ENCODE measurements around the gene PRAMEF11.
"Not testable (repeated sequence)": the region's sequence is repeated elsewhere in the genome, so short reads cannot be mapped to it uniquely, and the experiment has no call there.

PRAMEF11 gene

GRCh38 chr1:12831310-12831709, at the start of gene PRAMEF11:
PRAMEF11 (minus strand) TSS chr1:12831410; CDS start chr1:12828789, 2,621 bp downstream.
- not testable (repeated sequence) for DNase-seq (ENCODE audit: low spot score)

GRCh38 chr1:12878453-12878852, 47.2 kb upstream of the PRAMEF11 start:
- not testable (repeated sequence) for DNase-seq (ENCODE audit: low spot score)

GRCh38 chr1:12863131-12863880, 32.1 kb upstream of the PRAMEF11 start:
- not testable (repeated sequence) for DNase-seq (ENCODE audit: low spot score)

GRCh38 chr1:12856786-12857185, 25.6 kb upstream of the PRAMEF11 start, which contains the start of gene PRAMEF2:
PRAMEF2 (plus strand) TSS chr1:12857086; CDS start chr1:12859010, 1,924 bp downstream.
- not testable (repeated sequence) for DNase-seq (ENCODE audit: low spot score)

GRCh38 chr1:12851779-12852178, 20.6 kb upstream of the PRAMEF11 start:
- no peak for DNase-seq (ENCODE audit: low spot score)

- DNase-seq (ENCODE audit: low spot score), result not testable (repeated sequence)
Measured at GRCh38 chr1:12848620-12849019, 17.4 kb upstream of the PRAMEF11 start, which contains the start of gene HNRNPCL1. HNRNPCL1 (minus strand) TSS chr1:12848720; CDS start chr1:12848289, 431 bp downstream.

- not testable (repeated sequence) for DNase-seq (ENCODE audit: low spot score)
Measured at GRCh38 chr1:12833251-12833650, 2.0 kb upstream of the PRAMEF11 start.

GRCh38 chr1:12819061-12819460, 12.1 kb downstream of the PRAMEF11 start:
- not testable (repeated sequence) for DNase-seq (ENCODE audit: low spot score)

GRCh38 chr1:12811409-12811784, 19.8 kb downstream of the PRAMEF11 start:
- no peak for DNase-seq (ENCODE audit: low spot score)

- no peak for DNase-seq (ENCODE audit: low spot score)
Measured at GRCh38 chr1:12810691-12811408, 20.4 kb downstream of the PRAMEF11 start.

- no peak for DNase-seq (ENCODE audit: low spot score)
Measured at GRCh38 chr1:12809933-12810332, 21.3 kb downstream of the PRAMEF11 start.

- no peak for DNase-seq (ENCODE audit: low spot score)
Measured at GRCh38 chr1:12799730-12800129, 31.5 kb downstream of the PRAMEF11 start.

- no peak for DNase-seq (ENCODE audit: low spot score)
Measured at GRCh38 chr1:12798911-12799310, 32.3 kb downstream of the PRAMEF11 start.

GRCh38 chr1:12791097-12791496, 40.1 kb downstream of the PRAMEF11 start, which contains the start of gene PRAMEF1:
PRAMEF1 (plus strand) TSS chr1:12791397; CDS start chr1:12793228, 1,831 bp downstream.
- DNase-seq (ENCODE audit: low spot score), result not testable (repeated sequence)

- not testable (repeated sequence) for DNase-seq (ENCODE audit: low spot score)
Measured at GRCh38 chr1:12784729-12785128, 46.5 kb downstream of the PRAMEF11 start.

- not testable (repeated sequence) for DNase-seq (ENCODE audit: low spot score)
Measured at GRCh38 chr1:12783783-12784182, 47.4 kb downstream of the PRAMEF11 start.

GRCh38 chr1:12781488-12781887, 49.7 kb downstream of the PRAMEF11 start:
- DNase-seq (ENCODE audit: low spot score), result not testable (repeated sequence)

- no peak for DNase-seq (ENCODE audit: low spot score)
Measured at GRCh38 chr1:12778907-12779306, 52.3 kb downstream of the PRAMEF11 start.

- no peak for DNase-seq (ENCODE audit: low spot score)
Measured at GRCh38 chr1:12778061-12778460, 53.1 kb downstream of the PRAMEF11 start.

GRCh38 chr1:12776801-12777557, 54.2 kb downstream of the PRAMEF11 start:
- DNase-seq (ENCODE audit: low spot score), result no peak

GRCh38 chr1:12775443-12775842, 55.8 kb downstream of the PRAMEF11 start:
- no peak for DNase-seq (ENCODE audit: low spot score)

- DNase-seq (ENCODE audit: low spot score), result no peak
Measured at GRCh38 chr1:12774801-12775345, 56.3 kb downstream of the PRAMEF11 start.

Measured in hepatic stellate cell (primary cell).